ENCODE results near the gene LGALS12. TPM values are rescaled to one million over a fixed set of nuclear protein-coding genes. Genes with fewer than 3 reads are reported as not detected.
A peak's percentile ranks its signal among the peaks of the same experiment; 100 is the strongest.

The LGALS12 gene
- total and polyA plus RNA-seq, 2 donors (not counting 1 experiment from before 2014, with no cell fraction given), result 0.19 TPM; not detected in 1

- peaks cover 42% of the 10 kb centered on the region for H3K27me3 Mint-ChIP-seq
- no peaks in the 10 kb centered on the region for H4K20me1 ChIP-seq (ENCODE audit: control insufficient read depth, insufficient read depth, low read length, poor library complexity, severe bottlenecking)
- H3K9ac ChIP-seq (ENCODE audit: low read length), result no peak overlapping the region
- no peak overlapping the region for H2AFZ ChIP-seq (ENCODE audit: insufficient read depth, low read depth, low read length, poor library complexity, severe bottlenecking)
- no peak overlapping the region for H3K4me3 ChIP-seq (ENCODE audit: control extremely low read depth in 1 of 5, extremely low read depth in 1 of 5, insufficient read depth in 1 of 5, low read depth in 2 of 5, low read length in 4 of 5)
- H3K4me1 Mint-ChIP-seq, result no peaks in the 10 kb centered on the region
- no peaks in the 10 kb centered on the region for H3K36me3 ChIP-seq (replicated peaks in 1 of 2; ENCODE audit: control extremely low read depth in 1 of 2, control insufficient read depth in 1 of 2, extremely low read depth in 1 of 2, insufficient read depth in 2 of 2, low read length in 1 of 2)
- ATAC-seq (ENCODE audit: low read depth) (peak; percentile 66), DNase-seq (peak; percentile 76)
- 0% methylated on average over 2 of the region's 5 CpGs for WGBS (ENCODE audit: insufficient coverage)
- H3K4me3 Mint-ChIP-seq, result no peak overlapping the region
- no peaks in the 10 kb centered on the region for H3K79me2 ChIP-seq (ENCODE audit: control insufficient read depth, insufficient read depth, low read length)
- H3K4me2 ChIP-seq (replicated peaks; ENCODE audit: low read depth, low read length, poor library complexity, severe bottlenecking), result no peak overlapping the region
- intact Hi-C loops (cut with micrococcal nuclease), result loop anchor here (1.0 kb wide), 2 partner anchors 157 to 259 kb away; no protein-coding TSS in a partner anchor
- H3K9me3 ChIP-seq (ENCODE audit: control extremely low read depth in 1 of 3, control insufficient read depth in 2 of 3, insufficient read depth in 1 of 3, low read length in 2 of 3), result peaks cover 0 to 11% (median 9%) of the 10 kb centered on the region in 3 donors
- peak; percentile 95 for TF ChIP-seq CTCF (IDR thresholded peaks at IDR 0.05)
- TF ChIP-seq EZH2 (IDR thresholded peaks at IDR 0.05; ENCODE audit: borderline replicate concordance, insufficient read depth, low read depth, low read length, poor library complexity, severe bottlenecking), result no peak
- H3K4me1 ChIP-seq (ENCODE audit: control insufficient read depth in 2 of 2, insufficient read depth in 2 of 2, low read length in 2 of 2), result no peaks in the 10 kb centered on the region
- POLR2A ChIA-PET, result no interaction called here
- peaks cover 7% of the 10 kb centered on the region for H3K9me3 Mint-ChIP-seq (ENCODE audit: insufficient read depth)
- H3K27ac Mint-ChIP-seq, result no peak overlapping the region
- CTCF ChIA-PET, result interaction anchor here (0.6 to 6.5 kb wide), 39 partner anchors 10 to 674 kb away, joined by 3 to 202 read pairs (median 4); partner anchors contain the start of genes PLAAT4 and PLAAT5
- no peak overlapping the region for H3K27ac ChIP-seq (ENCODE audit: low read length in 2 of 2)
- H3K27me3 ChIP-seq (replicated peaks in 1 of 4; ENCODE audit: control extremely low read depth in 1 of 4, control insufficient read depth in 3 of 4, insufficient read depth in 4 of 4, low read length in 3 of 4), result peaks cover 0 to 21% (median 19%) of the 10 kb centered on the region in 4 experiments
These were observed 27.0 kb upstream of the LGALS12 start for GRCh38 chr11:63478896-63479295.

GRCh38 chr11:63480039-63480438 is 25.8 kb upstream of the LGALS12 start:
- Histone ChIP-seq H3K4me3 (ENCODE audit: control extremely low read depth in 1 of 5, extremely low read depth in 1 of 5, insufficient read depth in 1 of 5, low read depth in 2 of 5, low read length in 4 of 5) (no peak overlapping the region), H2AFZ (ENCODE audit: insufficient read depth, low read depth, low read length, poor library complexity, severe bottlenecking) (no peak overlapping the region), H3K79me2 (ENCODE audit: control insufficient read depth, insufficient read depth, low read length) (no peaks in the 10 kb centered on the region), H3K27ac (ENCODE audit: low read length in 2 of 2) (no peak overlapping the region), H3K27me3 (replicated peaks in 1 of 4; ENCODE audit: control extremely low read depth in 1 of 4, control insufficient read depth in 3 of 4, insufficient read depth in 4 of 4, low read length in 3 of 4) (peaks cover 0 to 23% (median 19%) of the 10 kb centered on the region in 4 experiments), H3K4me2 (replicated peaks; ENCODE audit: low read depth, low read length, poor library complexity, severe bottlenecking) (no peak overlapping the region), H3K36me3 (replicated peaks in 1 of 2; ENCODE audit: control extremely low read depth in 1 of 2, control insufficient read depth in 1 of 2, extremely low read depth in 1 of 2, insufficient read depth in 2 of 2, low read length in 1 of 2) (no peaks in the 10 kb centered on the region), H3K4me1 (ENCODE audit: control insufficient read depth in 2 of 2, insufficient read depth in 2 of 2, low read length in 2 of 2) (no peaks in the 10 kb centered on the region), H3K9ac (ENCODE audit: low read length) (no peak overlapping the region), H3K9me3 (ENCODE audit: control extremely low read depth in 1 of 3, control insufficient read depth in 2 of 3, insufficient read depth in 1 of 3, low read length in 2 of 3) (peaks cover 2 to 18% (median 9%) of the 10 kb centered on the region in 3 donors), H4K20me1 (ENCODE audit: control insufficient read depth, insufficient read depth, low read length, poor library complexity, severe bottlenecking) (no peaks in the 10 kb centered on the region)
- H3K4me1 Mint-ChIP-seq, result no peaks in the 10 kb centered on the region
- ATAC-seq (ENCODE audit: low read depth), result no peak
- peaks cover 13% of the 10 kb centered on the region for H3K9me3 Mint-ChIP-seq (ENCODE audit: insufficient read depth)
- intact Hi-C loops (cut with micrococcal nuclease), result no loop called here
- ChIA-PET POLR2A (no interaction called here), CTCF (interaction anchor here (0.8 to 6.5 kb wide), 18 partner anchors 10 to 669 kb away, joined by 3 to 202 read pairs (median 6); partner anchors contain the start of genes PLAAT4 and PLAAT5)
- WGBS (ENCODE audit: insufficient coverage), result 97% methylated on average over 5 of the region's 6 CpGs
- H3K27me3 Mint-ChIP-seq, result peaks cover 53% of the 10 kb centered on the region
- DNase-seq, result no peak
- no peak for TF ChIP-seq CTCF (IDR thresholded peaks at IDR 0.05)
- no peak overlapping the region for H3K4me3 Mint-ChIP-seq
- no peak overlapping the region for H3K27ac Mint-ChIP-seq
